CD14-positive monocyte (primary cell): ENCODE measurements around the gene SALL4. TPM values are rescaled to one million over a fixed set of nuclear protein-coding genes. Genes with fewer than 3 reads are reported as not detected.

Experiments
- DNase-seq, 3 donors: peaks; one replicate each; pipeline ENCODE4 v3.0.0-alpha.2; 2011 to 2022
- H2AFZ ChIP-seq: 2 replicates; pipeline ENCODE4 v1.6.0; 2012; ENCODE audit warnings: mild to moderate bottlenecking, low read depth, low read length, inconsistent platforms; ENCODE audit not compliant: insufficient read depth, poor library complexity, severe bottlenecking
- H3K27ac ChIP-seq, 2 donors: 1 replicate in 1 of 2; 2 replicates in 1 of 2; pipeline ENCODE4 v1.5.1; 2012 to 2013; ENCODE audit warnings: low read length in 2 of 2, control low read depth in 1 of 2, inconsistent platforms in 1 of 2, low read depth in 1 of 2, mild to moderate bottlenecking in 1 of 2
- H3K27me3 ChIP-seq, 2 donors: one replicate each; pipeline versions ENCODE4 v1.6.0 to v1.6.1; 2011 to 2013; ENCODE audit warnings: low read length in 2 of 2; ENCODE audit not compliant: control insufficient read depth in 2 of 2, insufficient read depth in 2 of 2
- H3K36me3 ChIP-seq, 2 donors: replicated peaks in 1 of 2; 1 replicate in 1 of 2; 2 replicates in 1 of 2; pipeline versions ENCODE4 v1.5.1 to v1.6.1; 2012 to 2013; ENCODE audit warnings: low read length in 2 of 2, control low read depth in 1 of 2, inconsistent platforms in 1 of 2, mild to moderate bottlenecking in 1 of 2; ENCODE audit not compliant: insufficient read depth in 2 of 2, control insufficient read depth in 1 of 2
- H3K4me1 ChIP-seq, 2 donors: 1 replicate in 1 of 2; 2 replicates in 1 of 2; pipeline versions ENCODE4 v1.5.1 to v1.6.1; 2012 to 2013; ENCODE audit warnings: low read length in 2 of 2, control low read depth in 1 of 2, inconsistent platforms in 1 of 2, mild to moderate bottlenecking in 1 of 2, moderate library complexity in 1 of 2; ENCODE audit not compliant: insufficient read depth in 2 of 2, control insufficient read depth in 1 of 2
- H3K4me2 ChIP-seq: replicated peaks from 2 replicates; pipeline ENCODE3; 2012; ENCODE audit warnings: low read length, moderate library complexity, mild to moderate bottlenecking; ENCODE audit not compliant: poor library complexity, severe bottlenecking; ENCODE audit errors: extremely low read depth
- H3K4me3 ChIP-seq, 3 experiments: fragments of 200-600 bp in 1 of 3; sonication (generic) in 1 of 3; replicated peaks in 1 of 3; 1 replicate in 2 of 3; 2 replicates in 1 of 3; pipeline ENCODE4 v1.5.1; 2011 to 2013; ENCODE audit warnings: low read length in 3 of 3, mild to moderate bottlenecking in 3 of 3, control low read depth in 2 of 3, low read depth in 2 of 3, inconsistent platforms in 1 of 3, moderate library complexity in 1 of 3
- H3K79me2 ChIP-seq: 2 replicates; pipeline ENCODE4 v1.6.0; 2012; ENCODE audit warnings: mild to moderate bottlenecking, control low read depth, inconsistent platforms, low read length, moderate library complexity; ENCODE audit not compliant: insufficient read depth
- H3K9ac ChIP-seq: 2 replicates; pipeline ENCODE4 v1.6.0; 2017; ENCODE audit warnings: low read length, mild to moderate bottlenecking; ENCODE audit not compliant: insufficient read depth, poor library complexity, severe bottlenecking
- H3K9me3 ChIP-seq, 2 donors: replicated peaks in 1 of 2; 1 replicate in 1 of 2; 2 replicates in 1 of 2; pipeline versions ENCODE4 v1.5.1 to v1.6.1; 2012 to 2013; ENCODE audit warnings: low read length in 2 of 2, control low read depth in 1 of 2; ENCODE audit not compliant: control insufficient read depth in 1 of 2, insufficient read depth in 1 of 2
- H4K20me1 ChIP-seq: 2 replicates; pipeline ENCODE4 v1.6.0; 2012; ENCODE audit warnings: mild to moderate bottlenecking, low read length, control low read depth, moderate library complexity; ENCODE audit not compliant: insufficient read depth
- H3K27ac Mint-ChIP-seq, 7 donors: one replicate each; pipeline ENCODE4 v1.8.0; 2020; ENCODE audit warnings: mild to moderate bottlenecking in 7 of 7, mixed read lengths in 7 of 7, moderate library complexity in 6 of 7, inconsistent platforms in 2 of 7
- H3K27me3 Mint-ChIP-seq, 3 donors: one replicate each; pipeline ENCODE4 v1.8.0; 2021 to 2022; ENCODE audit warnings: low read depth in 3 of 3, mild to moderate bottlenecking in 3 of 3, mixed read lengths in 3 of 3, moderate library complexity in 3 of 3, inconsistent platforms in 1 of 3
- H3K36me3 Mint-ChIP-seq, 2 donors: one replicate each; pipeline ENCODE4 v1.8.0; 2020; ENCODE audit warnings: mixed read lengths in 2 of 2, inconsistent platforms in 1 of 2, mild to moderate bottlenecking in 1 of 2
- H3K4me1 Mint-ChIP-seq: one replicate; pipeline ENCODE4 v1.8.0; 2020; ENCODE audit warnings: mild to moderate bottlenecking, mixed read lengths
- H3K4me3 Mint-ChIP-seq, 2 donors: one replicate each; pipeline ENCODE4 v1.8.0; 2020; ENCODE audit warnings: mild to moderate bottlenecking in 2 of 2, mixed read lengths in 2 of 2, moderate library complexity in 1 of 2
- H3K9me3 Mint-ChIP-seq, 7 donors: one replicate each; pipeline ENCODE4 v1.8.0; 2020 to 2022; ENCODE audit warnings: mixed read lengths in 7 of 7, mild to moderate bottlenecking in 6 of 7, moderate library complexity in 6 of 7, inconsistent platforms in 2 of 7
- WGBS: methylation state at CpG from one replicate; pipeline ENCODE4 v1.1.5; 2013; ENCODE audit warnings: missing lambda C conversion rate; ENCODE audit not compliant: insufficient coverage; 5-methylcytosine and 5-hydroxymethylcytosine counted together
- intact Hi-C, 2 donors: fragments of 100-400 bp; cut with micrococcal nuclease; formaldehyde crosslinking; loops; one replicate each; pipeline versions ENCODE4 v1.15.0 to v1.15.1; 2023
- polyA plus RNA-seq, 3 donors: library from polyadenylated mRNA; depleted of rRNA in 1 of 3; unstranded in 2 of 3; stranded (reverse) in 1 of 3; fragments of 300-500 nt in 2 of 3; fragments of >200 nt in 1 of 3; fragmentation: Illumina TruSeq in 2 of 3; gene quantifications; 1 replicate in 2 of 3; 2 replicates in 1 of 3; pipeline ENCODE4 v1.2.3, GENCODE V29; 2012 to 2021
- TF ChIP-seq, protein P1 (sequence below): fragments of 200-600 bp; IDR thresholded peaks from one replicate; pipeline ENCODE4 v1.8.0; 2022; ENCODE audit warnings: antibody characterized with exemption, mild to moderate bottlenecking

Gene SALL4
- polyA plus RNA-seq, 3 donors, result 0.07 TPM; not detected in 2

DNA sequence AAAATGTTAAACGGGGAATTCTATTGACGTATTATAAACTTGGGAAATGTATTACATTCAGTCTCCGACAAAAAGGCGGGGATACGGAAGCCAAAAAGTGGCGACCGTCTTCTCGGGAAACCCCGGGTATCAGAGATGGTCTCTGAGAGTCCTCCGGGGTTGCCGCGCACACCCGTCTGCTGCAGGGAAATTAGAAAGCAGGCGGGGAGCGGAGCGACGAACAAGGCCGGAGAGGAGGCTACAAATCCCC, 1.5 kb downstream of the SALL4 start:
- Histone ChIP-seq H3K4me1 (peaks cover 25 to 28% of the 10 kb centered on the region in 2 donors), H3K27ac (no peak overlapping the region), H3K4me2 (peak overlapping the region; percentile 81), H3K36me3 (no peaks in the 10 kb centered on the region), H3K9ac (peak overlapping the region; percentile 21), H3K79me2 (no peaks in the 10 kb centered on the region), H4K20me1 (no peaks in the 10 kb centered on the region), H3K4me3 (peak overlapping the region; percentile 10 to 72 (median 45)), H3K27me3 (peaks cover 32 to 61% of the 10 kb centered on the region in 2 donors), H2AFZ (peak overlapping the region; percentile 68), H3K9me3 (peaks cover 0 to 9% of the 10 kb centered on the region in 2 donors)
- Mint-ChIP-seq H3K27me3 (peaks cover 35 to 44% (median 41%) of the 10 kb centered on the region in 3 donors), H3K36me3 (peaks cover 0 to 2% of the 10 kb centered on the region in 2 donors), H3K9me3 (peaks cover 0 to 14% (median 2%) of the 10 kb centered on the region in 7 donors), H3K4me3 (peak overlapping the region; percentile 79 to 89), H3K27ac (no peak overlapping the region), H3K4me1 (peaks cover 24% of the 10 kb centered on the region)
- WGBS, result 0% methylated on average over 2 of the region's 18 CpGs
- intact Hi-C loops, result no loop called here
- no peak for DNase-seq
- TF ChIP-seq, protein P1, sequence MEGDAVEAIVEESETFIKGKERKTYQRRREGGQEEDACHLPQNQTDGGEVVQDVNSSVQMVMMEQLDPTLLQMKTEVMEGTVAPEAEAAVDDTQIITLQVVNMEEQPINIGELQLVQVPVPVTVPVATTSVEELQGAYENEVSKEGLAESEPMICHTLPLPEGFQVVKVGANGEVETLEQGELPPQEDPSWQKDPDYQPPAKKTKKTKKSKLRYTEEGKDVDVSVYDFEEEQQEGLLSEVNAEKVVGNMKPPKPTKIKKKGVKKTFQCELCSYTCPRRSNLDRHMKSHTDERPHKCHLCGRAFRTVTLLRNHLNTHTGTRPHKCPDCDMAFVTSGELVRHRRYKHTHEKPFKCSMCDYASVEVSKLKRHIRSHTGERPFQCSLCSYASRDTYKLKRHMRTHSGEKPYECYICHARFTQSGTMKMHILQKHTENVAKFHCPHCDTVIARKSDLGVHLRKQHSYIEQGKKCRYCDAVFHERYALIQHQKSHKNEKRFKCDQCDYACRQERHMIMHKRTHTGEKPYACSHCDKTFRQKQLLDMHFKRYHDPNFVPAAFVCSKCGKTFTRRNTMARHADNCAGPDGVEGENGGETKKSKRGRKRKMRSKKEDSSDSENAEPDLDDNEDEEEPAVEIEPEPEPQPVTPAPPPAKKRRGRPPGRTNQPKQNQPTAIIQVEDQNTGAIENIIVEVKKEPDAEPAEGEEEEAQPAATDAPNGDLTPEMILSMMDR, result no peak

DNA sequence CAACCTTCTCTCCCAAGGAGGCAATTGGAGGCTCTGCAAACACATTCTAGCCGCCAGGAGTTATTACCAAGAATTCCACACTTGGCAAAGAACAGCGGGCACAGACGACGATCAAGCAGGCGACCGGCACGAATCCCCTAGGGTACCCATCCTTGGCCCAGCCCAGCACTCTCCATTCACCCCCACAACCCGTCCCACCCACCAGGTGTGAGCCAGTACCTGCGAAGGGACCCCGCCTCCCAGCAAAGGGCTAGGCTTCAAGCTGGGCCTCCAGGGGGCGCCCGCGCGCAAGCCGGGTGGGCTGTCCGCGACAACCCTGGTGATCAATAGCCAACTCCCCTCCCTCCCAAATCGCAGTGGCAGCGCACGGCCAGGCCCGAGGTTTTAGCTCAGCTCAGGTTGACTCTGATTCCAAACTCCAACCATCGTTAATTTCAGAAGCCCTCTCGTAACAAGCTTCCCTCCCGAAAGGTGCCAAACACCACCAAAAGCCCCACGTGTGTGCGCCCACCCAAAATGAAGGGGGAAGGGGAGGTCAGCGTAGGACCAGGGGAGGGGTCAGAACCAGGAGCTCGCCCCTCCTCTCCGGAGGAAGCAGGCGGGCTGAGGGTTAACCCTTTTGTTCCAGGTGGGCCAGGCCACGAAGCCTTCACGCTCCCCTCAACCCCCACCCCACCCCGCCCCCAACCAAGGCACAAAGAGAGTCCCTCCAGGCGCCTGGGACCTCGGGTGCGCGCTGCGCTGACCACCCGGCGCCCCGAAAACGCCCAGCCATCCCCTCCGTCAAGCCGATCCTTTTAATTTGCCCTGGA, 2.1 kb downstream of the SALL4 start:
- Histone ChIP-seq H3K4me2 (peak overlapping the region; percentile 81), H3K79me2 (no peaks in the 10 kb centered on the region), H4K20me1 (no peaks in the 10 kb centered on the region), H3K4me3 (peak overlapping the region in 2 of 3 experiments; percentile 45 to 72), H3K27me3 (peaks cover 32 to 60% of the 10 kb centered on the region in 2 donors), H2AFZ (peak overlapping the region; percentile 68), H3K9me3 (peaks cover 0 to 9% of the 10 kb centered on the region in 2 donors), H3K27ac (no peak overlapping the region), H3K36me3 (no peaks in the 10 kb centered on the region), H3K4me1 (peaks cover 25 to 28% of the 10 kb centered on the region in 2 donors), H3K9ac (peak overlapping the region; percentile 21)
- Mint-ChIP-seq H3K4me1 (peaks cover 24% of the 10 kb centered on the region), H3K9me3 (peaks cover 0 to 14% (median 2%) of the 10 kb centered on the region in 7 donors), H3K4me3 (peak overlapping the region; percentile 79 to 89), H3K36me3 (peaks cover 0 to 2% of the 10 kb centered on the region in 2 donors), H3K27me3 (peaks cover 35 to 44% (median 41%) of the 10 kb centered on the region in 3 donors), H3K27ac (no peak overlapping the region)
- 0% methylated on average over 33 of the region's 44 CpGs for WGBS
- TF ChIP-seq, protein P1, result peak; percentile 79
- DNase-seq, result peak in 1 of 3 donors; percentile 12
- intact Hi-C loops, result no loop called here
